K562 (cell line): ENCODE data around the gene PRDX1. TPM values are rescaled to one million over a fixed set of nuclear protein-coding genes. Genes with fewer than 3 reads are reported as not detected.

Source experiments
- ADNP ChIP-seq: fragments of 200-800 bp; sonication (Bioruptor generic); IDR thresholded peaks from 2 replicates; pipeline ENCODE4 v1.6.1; 2016; ENCODE audit warnings: missing genetic modification characterization, missing compliant biosample characterization
- CREB1 ChIP-seq, 2 experiments: sonication (generic) in 1 of 2; formaldehyde crosslinking in 1 of 2; IDR thresholded peaks; 2 replicates each; pipeline versions ENCODE4 v1.6.1 to v1.8.0; 2012 to 2022; ENCODE audit warnings: inconsistent platforms in 1 of 2, mild to moderate bottlenecking in 1 of 2, missing genetic modification reagents in 1 of 2, moderate library complexity in 1 of 2
- CSDE1 ChIP-seq, 2 experiments: fragments of 450-650 bp; IDR thresholded peaks; 2 replicates each; pipeline ENCODE4 v1.6.1; 2016; ENCODE audit warnings: mild to moderate bottlenecking in 1 of 2
- POU5F1 ChIP-seq: fragments of 150-350 bp; IDR thresholded peaks from 2 replicates; pipeline ENCODE4 v1.6.1; 2014; ENCODE audit warnings: borderline replicate concordance, low read length, low read depth, mild to moderate bottlenecking; ENCODE audit not compliant: partially characterized antibody
- RBM14 ChIP-seq: fragments of 200-400 bp; formaldehyde crosslinking; IDR thresholded peaks from 2 replicates; pipeline ENCODE4 v1.6.1; 2018; ENCODE audit warnings: low read depth, mild to moderate bottlenecking, low read length, moderate library complexity, borderline replicate concordance; ENCODE audit not compliant: insufficient read depth
- TAF15 ChIP-seq: fragments of 200-400 bp; formaldehyde crosslinking; IDR thresholded peaks from 2 replicates; pipeline ENCODE4 v1.6.1; 2017; ENCODE audit warnings: mild to moderate bottlenecking, low read depth, low read length, moderate library complexity
- YBX1 ChIP-seq: fragments of 450-650 bp; IDR thresholded peaks from 2 replicates; pipeline ENCODE4 v1.7.1; 2016; ENCODE audit warnings: mild to moderate bottlenecking
- ZFX ChIP-seq: sonication (generic); formaldehyde crosslinking; IDR thresholded peaks from 2 replicates; pipeline ENCODE4 v1.8.0; 2022; ENCODE audit warnings: mild to moderate bottlenecking, missing genetic modification reagents, moderate library complexity
- ZKSCAN8 ChIP-seq: fragments of 200-800 bp; sonication (Bioruptor generic); IDR thresholded peaks from 2 replicates; pipeline ENCODE4 v1.6.1; 2016; ENCODE audit warnings: missing genetic modification characterization, missing compliant biosample characterization
- ZNF384 ChIP-seq: IDR thresholded peaks from 2 replicates; pipeline ENCODE4 v1.6.1; 2012; ENCODE audit warnings: low read depth, low read length, improper control_type of control experiment
- ZSCAN32 ChIP-seq: fragments of 450-650 bp; formaldehyde crosslinking; IDR thresholded peaks from 2 replicates; pipeline ENCODE4 v1.4.0; 2020; ENCODE audit warnings: mild to moderate bottlenecking, moderate library complexity
- polyA plus RNA-seq, 8 experiments: library from polyadenylated mRNA; depleted of rRNA in 4 of 8; stranded (reverse) in 5 of 8; unstranded in 3 of 8; fragments of >200 nt; fragmentation: Nextera tagmentation in 2 of 8; fragmentation: Illumina TruSeq in 1 of 8; extraction: Ambion mirVana in 2 of 8; extraction: Trizol in 1 of 8; gene quantifications; 2 replicates each; pipeline versions ENCODE4 v1.2.1 to v1.2.3, GENCODE V29; 2011 to 2014; ENCODE audit warnings: inconsistent platforms in 1 of 8, missing spikeins in 1 of 8
- total RNA-seq, 7 experiments: library from RNA; depleted of rRNA in 6 of 7; stranded (reverse); fragments of >200 nt in 6 of 7; fragmentation: Illumina TruSeq in 2 of 7; extraction: Trizol in 2 of 7; gene quantifications; 2 replicates each; pipeline versions ENCODE4 v1.2.1 to v1.2.3, GENCODE V29; 2011 to 2021; ENCODE audit warnings: low replicate concordance in 1 of 7
- TF ChIP-seq, protein P1 (sequence below): IDR thresholded peaks from 2 replicates; pipeline ENCODE4 v1.6.1; 2014; ENCODE audit warnings: antibody characterized with exemption
- TF ChIP-seq, protein P2 (sequence below): sonication (generic); formaldehyde crosslinking; IDR thresholded peaks from 2 replicates; pipeline ENCODE4 v1.8.0; 2022; ENCODE audit warnings: mild to moderate bottlenecking, missing genetic modification reagents, borderline replicate concordance
- TF ChIP-seq, protein P3 (sequence below): sonication (generic); formaldehyde crosslinking; IDR thresholded peaks from 2 replicates; pipeline ENCODE4 v1.8.1; 2023; ENCODE audit warnings: missing genetic modification reagents, mild to moderate bottlenecking, borderline replicate concordance
- TF ChIP-seq, protein P4 (sequence below): fragments of 450-650 bp; formaldehyde crosslinking; IDR thresholded peaks from 2 replicates; pipeline ENCODE4 v1.4.0; 2020; ENCODE audit warnings: mild to moderate bottlenecking, moderate library complexity

PRDX1 gene
- total and polyA plus RNA-seq, 9 of the 15 experiments (the other 6 are each of a cell fraction or from before 2014, with no cell fraction given) = 748 to 2,388 (median 1,045) TPM

DNA sequence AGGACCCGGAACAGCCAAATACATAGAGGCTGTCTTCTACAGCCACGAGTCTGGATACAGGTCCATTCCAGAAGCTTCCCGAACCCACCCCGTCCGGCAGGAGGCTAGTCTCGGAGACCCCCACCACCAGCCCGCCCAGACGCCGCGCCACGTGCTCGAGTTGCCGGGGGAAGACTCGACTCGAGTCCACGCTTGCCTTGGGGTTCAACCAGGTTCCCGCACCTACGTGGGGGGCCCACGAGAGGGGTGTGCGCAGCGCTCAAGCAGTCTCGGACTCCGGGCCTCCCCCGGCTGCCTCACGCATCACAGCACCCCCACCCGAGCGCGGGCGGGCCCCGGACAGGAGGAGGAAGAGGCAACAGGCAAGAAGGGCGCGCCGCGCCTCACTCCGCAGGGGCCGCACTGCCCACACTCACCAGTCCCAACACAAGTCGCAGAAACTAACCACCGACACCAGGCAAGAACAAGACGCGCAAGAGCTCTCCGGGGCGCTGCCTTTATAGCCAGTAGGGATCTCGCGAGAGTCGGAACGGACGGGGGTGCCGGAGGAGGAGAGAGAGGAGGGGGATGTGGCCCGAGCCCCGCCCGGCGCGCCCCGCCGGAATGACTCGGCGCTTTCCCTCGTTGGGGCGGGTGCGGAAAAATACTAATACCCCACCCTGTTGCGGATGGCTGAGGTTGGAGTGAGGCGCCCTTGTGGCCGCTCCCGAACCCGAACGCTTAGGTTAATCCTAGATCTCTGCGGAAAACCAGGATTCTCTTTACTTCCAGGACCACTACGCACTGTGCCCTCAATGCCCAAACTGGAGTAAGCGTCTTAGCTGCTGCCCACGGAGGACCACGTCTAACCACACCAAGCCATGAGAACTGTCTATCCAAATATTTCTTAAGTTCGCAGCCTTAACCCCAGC, at the start of gene PRDX1 (continued):
- TF ChIP-seq, protein P1, sequence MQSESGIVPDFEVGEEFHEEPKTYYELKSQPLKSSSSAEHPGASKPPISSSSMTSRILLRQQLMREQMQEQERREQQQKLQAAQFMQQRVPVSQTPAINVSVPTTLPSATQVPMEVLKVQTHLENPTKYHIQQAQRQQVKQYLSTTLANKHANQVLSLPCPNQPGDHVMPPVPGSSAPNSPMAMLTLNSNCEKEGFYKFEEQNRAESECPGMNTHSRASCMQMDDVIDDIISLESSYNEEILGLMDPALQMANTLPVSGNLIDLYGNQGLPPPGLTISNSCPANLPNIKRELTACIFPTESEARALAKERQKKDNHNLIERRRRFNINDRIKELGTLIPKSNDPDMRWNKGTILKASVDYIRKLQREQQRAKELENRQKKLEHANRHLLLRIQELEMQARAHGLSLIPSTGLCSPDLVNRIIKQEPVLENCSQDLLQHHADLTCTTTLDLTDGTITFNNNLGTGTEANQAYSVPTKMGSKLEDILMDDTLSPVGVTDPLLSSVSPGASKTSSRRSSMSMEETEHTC = 0 out of 2 replicates have a peak, but pooled peaks have one; percentile 5
- TF ChIP-seq, protein P2, sequence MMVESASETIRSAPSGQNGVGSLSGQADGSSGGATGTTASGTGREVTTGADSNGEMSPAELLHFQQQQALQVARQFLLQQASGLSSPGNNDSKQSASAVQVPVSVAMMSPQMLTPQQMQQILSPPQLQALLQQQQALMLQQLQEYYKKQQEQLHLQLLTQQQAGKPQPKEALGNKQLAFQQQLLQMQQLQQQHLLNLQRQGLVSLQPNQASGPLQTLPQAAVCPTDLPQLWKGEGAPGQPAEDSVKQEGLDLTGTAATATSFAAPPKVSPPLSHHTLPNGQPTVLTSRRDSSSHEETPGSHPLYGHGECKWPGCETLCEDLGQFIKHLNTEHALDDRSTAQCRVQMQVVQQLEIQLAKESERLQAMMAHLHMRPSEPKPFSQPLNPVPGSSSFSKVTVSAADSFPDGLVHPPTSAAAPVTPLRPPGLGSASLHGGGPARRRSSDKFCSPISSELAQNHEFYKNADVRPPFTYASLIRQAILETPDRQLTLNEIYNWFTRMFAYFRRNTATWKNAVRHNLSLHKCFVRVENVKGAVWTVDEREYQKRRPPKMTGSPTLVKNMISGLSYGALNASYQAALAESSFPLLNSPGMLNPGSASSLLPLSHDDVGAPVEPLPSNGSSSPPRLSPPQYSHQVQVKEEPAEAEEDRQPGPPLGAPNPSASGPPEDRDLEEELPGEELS = peak; percentile 93; the same call in 1 of the 2 replicates
- TF ChIP-seq POU5F1 (no peak), CSDE1 (IDR thresholded peaks at IDR 0.05) (peak in 1 of 2 experiments; percentile 77; a peak in 1 of 4 replicates), ZFX (peak; percentile 96), ZNF384 (0 out of 2 replicates have a peak, but pooled peaks have one; percentile 6), RBM14 (peak; percentile 99; the same call in 1 of the 2 replicates), ZKSCAN8 (CRISPR knock-in tag) (no peak), CREB1 (IDR thresholded peaks at IDR 0.05) (no peak; the same call in 1 of the 2 replicates), CREB1 (CRISPR knock-in tag; IDR thresholded peaks at IDR 0.05) (peak; percentile 81), ADNP (no peak), TAF15 (peak; percentile 81; the same call in 1 of the 2 replicates), YBX1 (no peak), ZSCAN32 (no peak)
- TF ChIP-seq, protein P3, sequence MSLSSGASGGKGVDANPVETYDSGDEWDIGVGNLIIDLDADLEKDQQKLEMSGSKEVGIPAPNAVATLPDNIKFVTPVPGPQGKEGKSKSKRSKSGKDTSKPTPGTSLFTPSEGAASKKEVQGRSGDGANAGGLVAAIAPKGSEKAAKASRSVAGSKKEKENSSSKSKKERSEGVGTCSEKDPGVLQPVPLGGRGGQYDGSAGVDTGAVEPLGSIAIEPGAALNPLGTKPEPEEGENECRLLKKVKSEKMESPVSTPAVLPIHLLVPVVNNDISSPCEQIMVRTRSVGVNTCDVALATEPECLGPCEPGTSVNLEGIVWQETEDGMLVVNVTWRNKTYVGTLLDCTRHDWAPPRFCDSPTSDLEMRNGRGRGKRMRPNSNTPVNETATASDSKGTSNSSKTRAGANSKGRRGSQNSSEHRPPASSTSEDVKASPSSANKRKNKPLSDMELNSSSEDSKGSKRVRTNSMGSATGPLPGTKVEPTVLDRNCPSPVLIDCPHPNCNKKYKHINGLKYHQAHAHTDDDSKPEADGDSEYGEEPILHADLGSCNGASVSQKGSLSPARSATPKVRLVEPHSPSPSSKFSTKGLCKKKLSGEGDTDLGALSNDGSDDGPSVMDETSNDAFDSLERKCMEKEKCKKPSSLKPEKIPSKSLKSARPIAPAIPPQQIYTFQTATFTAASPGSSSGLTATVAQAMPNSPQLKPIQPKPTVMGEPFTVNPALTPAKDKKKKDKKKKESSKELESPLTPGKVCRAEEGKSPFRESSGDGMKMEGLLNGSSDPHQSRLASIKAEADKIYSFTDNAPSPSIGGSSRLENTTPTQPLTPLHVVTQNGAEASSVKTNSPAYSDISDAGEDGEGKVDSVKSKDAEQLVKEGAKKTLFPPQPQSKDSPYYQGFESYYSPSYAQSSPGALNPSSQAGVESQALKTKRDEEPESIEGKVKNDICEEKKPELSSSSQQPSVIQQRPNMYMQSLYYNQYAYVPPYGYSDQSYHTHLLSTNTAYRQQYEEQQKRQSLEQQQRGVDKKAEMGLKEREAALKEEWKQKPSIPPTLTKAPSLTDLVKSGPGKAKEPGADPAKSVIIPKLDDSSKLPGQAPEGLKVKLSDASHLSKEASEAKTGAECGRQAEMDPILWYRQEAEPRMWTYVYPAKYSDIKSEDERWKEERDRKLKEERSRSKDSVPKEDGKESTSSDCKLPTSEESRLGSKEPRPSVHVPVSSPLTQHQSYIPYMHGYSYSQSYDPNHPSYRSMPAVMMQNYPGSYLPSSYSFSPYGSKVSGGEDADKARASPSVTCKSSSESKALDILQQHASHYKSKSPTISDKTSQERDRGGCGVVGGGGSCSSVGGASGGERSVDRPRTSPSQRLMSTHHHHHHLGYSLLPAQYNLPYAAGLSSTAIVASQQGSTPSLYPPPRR (CRISPR knock-in tag) = peak; percentile 94; the same call in 1 of the 2 replicates
- TF ChIP-seq, protein P4, sequence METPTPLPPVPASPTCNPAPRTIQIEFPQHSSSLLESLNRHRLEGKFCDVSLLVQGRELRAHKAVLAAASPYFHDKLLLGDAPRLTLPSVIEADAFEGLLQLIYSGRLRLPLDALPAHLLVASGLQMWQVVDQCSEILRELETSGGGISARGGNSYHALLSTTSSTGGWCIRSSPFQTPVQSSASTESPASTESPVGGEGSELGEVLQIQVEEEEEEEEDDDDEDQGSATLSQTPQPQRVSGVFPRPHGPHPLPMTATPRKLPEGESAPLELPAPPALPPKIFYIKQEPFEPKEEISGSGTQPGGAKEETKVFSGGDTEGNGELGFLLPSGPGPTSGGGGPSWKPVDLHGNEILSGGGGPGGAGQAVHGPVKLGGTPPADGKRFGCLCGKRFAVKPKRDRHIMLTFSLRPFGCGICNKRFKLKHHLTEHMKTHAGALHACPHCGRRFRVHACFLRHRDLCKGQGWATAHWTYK = peak; percentile 71; the same call in 1 of the 2 replicates
